Erythroblast (primary cell): ENCODE measurements around the gene CDC14B.

Source experiments
- GATA1 ChIP-seq: IDR thresholded peaks from 2 replicates; pipeline ENCODE4 v1.6.1; 2011; ENCODE audit warnings: low read depth, mild to moderate bottlenecking, control low read depth, low read length, moderate library complexity
- POLR2A ChIP-seq: IDR thresholded peaks from 2 replicates; pipeline ENCODE4 v1.6.1; 2011; ENCODE audit warnings: mild to moderate bottlenecking, low read length

GRCh38 chr9:96522366-96522765 is 97.3 kb downstream of the CDC14B start:
- no peak for TF ChIP-seq POLR2A
- no peak for TF ChIP-seq GATA1
